Right lobe of liver (tissue), 6 donors: ENCODE data around the gene HBQ1. TPM values are rescaled to one million over a fixed set of nuclear protein-coding genes. Genes with fewer than 3 reads are reported as not detected.
"Not testable (repeated sequence)": the region's sequence is repeated elsewhere in the genome, so short reads cannot be mapped to it uniquely, and the experiment has no call there.

ENCODE experiments used
- ATAC-seq, 4 donors: fragments of 200-7000 bp; cut with Tn5 transposase; one replicate each; pipeline ENCODE4 v1.9.1; 2020; ENCODE audit warnings: mild to moderate bottlenecking in 4 of 4, moderate library complexity in 4 of 4
- DNase-seq, 3 donors: peaks; one replicate each; pipeline ENCODE4 v3.0.0-alpha.2; 2020
- H3K27ac ChIP-seq, 3 donors: fragments of 200-600 bp; one replicate each; pipeline ENCODE4 v1.8.0; 2022
- H3K27me3 ChIP-seq, 2 donors: fragments of 200-600 bp; one replicate each; pipeline ENCODE4 v1.8.0; 2022
- H3K36me3 ChIP-seq, 4 donors: fragments of 200-600 bp; sonication (generic) in 1 of 4; one replicate each; pipeline versions ENCODE4 v1.5.1 to v1.8.0; 2017 to 2022; ENCODE audit warnings: control low read depth in 1 of 4
- H3K4me1 ChIP-seq, 4 donors: fragments of 200-600 bp; sonication (generic) in 1 of 4; one replicate each; pipeline versions ENCODE4 v1.5.1 to v1.8.0; 2017 to 2022; ENCODE audit warnings: control low read depth in 1 of 4
- H3K4me3 ChIP-seq, 3 donors: fragments of 200-600 bp; one replicate each; pipeline ENCODE4 v1.8.0; 2022
- H3K9me3 ChIP-seq, 4 donors: fragments of 200-600 bp; sonication (generic) in 1 of 4; one replicate each; pipeline versions ENCODE4 v1.5.1 to v1.8.0; 2017 to 2022; ENCODE audit warnings: control low read depth in 1 of 4
- CTCF ChIP-seq, 4 donors: fragments of 200-600 bp in 3 of 4; fragments of 450-650 bp in 1 of 4; IDR thresholded peaks; one replicate each; pipeline versions ENCODE4 v1.5.1 to v1.8.0; 2016 to 2022; ENCODE audit warnings: antibody characterized with exemption in 4 of 4, mild to moderate bottlenecking in 2 of 4
- POLR2A ChIP-seq: fragments of 450-650 bp; IDR thresholded peaks from one replicate; pipeline ENCODE4 v1.6.1; 2017; ENCODE audit warnings: antibody characterized with exemption, mild to moderate bottlenecking
- WGBS: methylation state at CpG from one replicate; pipeline ENCODE4 v1.1.6; 2018; ENCODE audit warnings: low coverage, low lambda C conversion rate; ENCODE audit not compliant: insufficient coverage; ENCODE audit errors: missing lambda C conversion rate; 5-methylcytosine and 5-hydroxymethylcytosine counted together
- intact Hi-C, 2 donors: fragments of 100-400 bp; cut with DNase I; formaldehyde crosslinking; loops; one replicate each; pipeline versions ENCODE4 v1.11.2 to v1.14.1; 2022
- total RNA-seq, 6 experiments: library from RNA; depleted of rRNA in 2 of 6; stranded (reverse); fragments of >200 nt in 2 of 6; fragmentation: NEBNext Ultra II Directional in 3 of 6; extraction: Animal tissue kit (Norgen Biotek cat#: 25700) in 3 of 6; gene quantifications; one replicate each; pipeline versions ENCODE4 v1.1.0 to v1.2.4, GENCODE V29; 2016 to 2023
- donor health status: DM: no; HTN: yes; CAD: no.
- donor health status: DM: no; HTN: no; CAD: no.
- donor health status: DM: no; HTN: no; CAD: no.
- donor health status: DM: no; HTN: yes; CAD: no.
- donor health status: DM: no; HTN: yes; CAD: no.

HBQ1 gene
- total RNA-seq, 6 experiments from 2014 or later: 0.47 TPM; not detected in 5

- Histone ChIP-seq H3K9me3 (no peaks in the 10 kb centered on the region), H3K27ac (no peak overlapping the region), H3K4me1 (peaks cover 0 to 7% (median 0%) of the 10 kb centered on the region in 4 donors), H3K27me3 (peaks cover 17 to 43% of the 10 kb centered on the region in 2 donors), H3K36me3 (no peaks in the 10 kb centered on the region), H3K4me3 (no peak overlapping the region)
- ATAC-seq: no peak
- no peak for DNase-seq
- 0% methylated on average over 3 of the region's 3 CpGs for WGBS
- TF ChIP-seq POLR2A (no peak), CTCF (IDR thresholded peaks at IDR 0.05) (no peak)
- intact Hi-C loops: no loop called here
Measured at GRCh38 chr16:169014-169413, 11.2 kb upstream of the HBQ1 start.

GRCh38 chr16:170088-170507 is 10.2 kb upstream of the HBQ1 start:
- H3K9me3 ChIP-seq, H3K27ac ChIP-seq, intact Hi-C loops, H3K4me1 ChIP-seq, H3K4me3 ChIP-seq, H3K36me3 ChIP-seq: not testable (repeated sequence)
- peak in 1 of 3 donors; percentile 38 for DNase-seq
- peak; percentile 52 to 79 (median 64) for ATAC-seq
- H3K27me3 ChIP-seq: peaks cover 17 to 42% of the 10 kb centered on the region in 2 donors
- WGBS: 0% methylated on average over 3 of the region's 5 CpGs

- Histone ChIP-seq H3K4me1 (peaks cover 0 to 2% (median 0%) of the 10 kb centered on the region in 4 donors), H3K9me3 (no peaks in the 10 kb centered on the region), H3K27ac (no peak overlapping the region), H3K36me3 (no peaks in the 10 kb centered on the region), H3K4me3 (no peak overlapping the region), H3K27me3 (peaks cover 15 to 35% of the 10 kb centered on the region in 2 donors)
- ATAC-seq (no peak), DNase-seq (no peak)
- intact Hi-C loops: no loop called here
- WGBS: 0% methylated on average over 1 of the region's 1 CpG
- TF ChIP-seq POLR2A: no peak
- TF ChIP-seq CTCF (IDR thresholded peaks at IDR 0.05): no peak
Measured at GRCh38 chr16:170788-171187, 9.5 kb upstream of the HBQ1 start.

GRCh38 chr16:172374-172941 is 7.8 kb upstream of the HBQ1 start, which contains the start of gene HBA2:
HBA2 (plus strand) TSS chr16:172876; CDS start chr16:172913, 37 bp downstream.
- H3K27ac ChIP-seq, DNase-seq, intact Hi-C loops, H3K4me3 ChIP-seq, ATAC-seq, H3K36me3 ChIP-seq, H3K4me1 ChIP-seq, H3K9me3 ChIP-seq: not testable (repeated sequence)
- H3K27me3 ChIP-seq: peaks cover 4 to 19% of the 10 kb centered on the region in 2 donors
- no CpG with 5 or more reads among the region's 74 CpGs for WGBS

GRCh38 chr16:173211-173854 is 6.9 kb upstream of the HBQ1 start:
- H3K27ac ChIP-seq, intact Hi-C loops, H3K36me3 ChIP-seq, DNase-seq, ATAC-seq, H3K4me1 ChIP-seq, H3K9me3 ChIP-seq, H3K4me3 ChIP-seq: not testable (repeated sequence)
- H3K27me3 ChIP-seq: peaks cover 4 to 16% of the 10 kb centered on the region in 2 donors
- no CpG with 5 or more reads among the region's 44 CpGs for WGBS

GRCh38 chr16:173928-174769 is 6.1 kb upstream of the HBQ1 start:
- DNase-seq (peak in 1 of 3 donors; percentile 41), ATAC-seq (peak in 3 of 4 donors; percentile 28 to 63 (median 41))
- H3K4me3 ChIP-seq, H3K4me1 ChIP-seq, H3K27ac ChIP-seq, intact Hi-C loops, H3K9me3 ChIP-seq, H3K36me3 ChIP-seq: not testable (repeated sequence)
- 22% methylated on average over 5 of the region's 13 CpGs for WGBS
- peaks cover 4 to 17% of the 10 kb centered on the region in 2 donors for H3K27me3 ChIP-seq
